Left hindlimb (tissue), 1 donor: Measurements from ENCODE around the gene IDH2.
"Not testable (repeated sequence)": the region's sequence is repeated elsewhere in the genome, so short reads cannot be mapped to it uniquely, and the experiment has no call there.

Source experiments
- DNase-seq: peaks from one replicate; pipeline ENCODE4 v3.0.0-alpha.2; 2018

IDH2 gene

GRCh38 chr15:90113166-90113565 lies 10.9 kb upstream of the IDH2 start:
- no peak for DNase-seq

GRCh38 chr15:90109163-90109751 lies 7.0 kb upstream of the IDH2 start:
- DNase-seq, result not testable (repeated sequence)

DNA sequence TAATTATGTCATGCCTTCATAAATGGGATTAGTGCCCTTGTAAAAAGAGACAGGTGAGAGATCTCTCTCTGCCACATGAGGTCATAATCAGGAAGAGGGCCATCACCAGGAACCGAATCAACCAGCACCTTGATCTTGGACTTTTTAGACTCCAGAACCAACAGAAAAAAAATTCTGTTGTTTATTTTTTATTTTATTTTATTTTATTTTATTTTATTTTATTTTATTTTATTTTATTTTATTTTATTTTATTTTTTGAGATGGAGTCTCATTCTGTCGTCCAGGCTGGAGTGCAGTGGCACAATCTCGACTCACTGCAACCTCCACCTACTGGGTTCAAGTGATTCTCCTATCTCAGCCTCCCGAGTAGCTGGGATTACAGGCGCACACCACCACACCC lies 5.8 kb upstream of the IDH2 start:
- DNase-seq, result not testable (repeated sequence)

GRCh38 chr15:90106522-90107117 lies 4.4 kb upstream of the IDH2 start:
- no peak for DNase-seq

- no peak for DNase-seq
Observed at GRCh38 chr15:90105521-90105920, 3.3 kb upstream of the IDH2 start.

GRCh38 chr15:90104551-90104950 lies 2.3 kb upstream of the IDH2 start:
- DNase-seq, result no peak

DNA sequence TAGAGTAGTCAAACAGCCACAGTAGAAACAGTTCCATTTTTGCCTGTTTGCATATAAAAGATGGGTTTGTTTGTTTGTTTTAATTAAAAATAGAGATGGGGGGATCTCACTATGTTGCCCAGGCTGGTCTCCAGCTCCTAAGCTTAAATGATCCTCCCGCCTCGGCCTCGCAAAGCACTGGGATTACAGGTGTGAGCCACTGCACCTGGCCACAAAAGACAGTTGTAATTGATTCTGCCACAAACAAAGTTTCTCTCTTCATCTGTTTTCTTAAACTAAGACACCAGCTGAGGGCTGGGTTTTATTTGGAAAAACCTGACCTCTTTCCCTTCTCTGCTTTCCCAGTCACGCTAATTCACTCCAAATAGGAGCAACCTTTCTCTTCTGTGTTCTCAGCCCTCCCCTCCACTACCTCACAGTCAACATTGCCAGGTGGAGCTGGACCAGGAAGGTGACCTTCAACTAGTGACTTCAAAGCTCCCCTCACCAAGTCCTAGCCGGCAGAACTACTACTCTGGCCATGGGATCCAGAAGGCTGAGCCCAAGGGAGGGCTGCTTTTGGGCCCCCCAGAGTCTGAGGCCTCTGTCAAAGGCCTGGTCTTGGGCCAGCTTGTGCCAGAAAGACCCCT lies 1.5 kb upstream of the IDH2 start:
- DNase-seq, result no peak

GRCh38 chr15:90101130-90101968 lies 919 bp downstream of the IDH2 start:
- DNase-seq, result no peak

DNA sequence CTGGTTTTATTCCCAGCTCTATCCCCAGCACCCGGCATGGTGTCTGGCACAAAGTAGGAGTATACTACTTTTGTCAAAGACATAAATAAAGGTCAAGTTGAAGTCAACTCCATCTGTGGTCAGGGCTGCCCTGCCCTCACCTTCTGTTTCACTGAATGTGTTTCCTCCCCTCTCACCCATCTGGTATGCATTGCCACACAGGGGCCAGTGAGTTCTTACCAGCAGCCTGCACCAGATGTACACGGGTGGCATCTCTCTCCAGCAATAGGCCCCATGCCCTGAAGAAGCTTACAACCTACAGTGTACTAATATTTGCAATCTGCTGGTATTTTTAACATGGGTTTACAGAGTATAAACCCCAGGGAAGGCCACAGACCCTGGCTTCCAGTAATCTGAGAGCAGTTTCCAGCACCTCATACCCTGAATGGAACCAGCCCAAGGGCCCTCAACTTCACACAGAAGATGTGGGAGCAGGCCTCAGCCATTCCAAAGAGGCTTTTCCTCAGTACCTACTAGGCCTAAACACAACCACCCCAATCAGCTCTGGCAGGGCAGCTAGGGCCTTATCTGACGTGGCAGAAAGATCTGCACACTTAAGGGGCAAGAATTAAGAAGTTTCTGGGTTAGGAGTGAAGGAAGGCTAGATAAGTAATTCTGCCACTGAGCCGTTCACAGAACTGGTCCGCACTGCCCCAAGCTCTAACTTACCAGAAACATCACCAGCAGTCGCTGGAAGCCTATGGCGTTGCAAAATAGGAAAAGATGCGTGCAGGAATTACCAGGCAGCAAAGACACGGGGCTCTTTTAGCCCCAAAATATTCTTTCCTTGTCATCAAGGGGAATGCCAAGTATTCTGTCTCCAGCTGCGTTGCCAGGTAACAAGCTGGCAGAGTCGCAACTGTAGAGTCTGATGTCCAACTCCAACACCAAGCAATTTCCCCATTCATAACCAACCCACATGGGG lies 2.1 kb downstream of the IDH2 start:
- peak; percentile 77 for DNase-seq

GRCh38 chr15:90099072-90099867 lies 3.0 kb downstream of the IDH2 start:
- no peak for DNase-seq

GRCh38 chr15:90097475-90097874 lies 4.8 kb downstream of the IDH2 start:
- no peak for DNase-seq

DNA sequence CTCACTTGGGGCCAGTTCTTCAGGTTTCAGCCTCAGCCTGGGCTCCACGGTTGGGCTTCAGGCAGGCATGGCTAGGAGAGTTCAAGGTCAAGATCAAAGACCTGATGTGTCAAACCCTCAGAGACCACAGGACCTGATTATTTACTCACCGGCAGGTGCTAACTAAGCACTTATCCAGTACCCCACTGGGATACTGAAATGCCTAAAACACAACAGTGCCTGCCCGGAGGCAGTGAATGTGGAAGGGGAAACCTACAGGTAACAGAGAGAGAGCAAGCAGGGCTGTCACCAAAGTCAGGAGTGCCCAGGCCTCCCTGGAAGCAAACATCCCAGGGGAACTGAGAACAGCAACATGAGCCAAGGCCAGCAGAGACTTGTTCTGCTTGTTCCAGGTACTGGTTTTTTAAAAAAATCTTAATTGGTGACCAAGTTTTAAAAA lies 6.7 kb downstream of the IDH2 start:
- DNase-seq, result no peak

GRCh38 chr15:90091156-90091931 lies 10.9 kb downstream of the IDH2 start:
- DNase-seq, result no peak

DNA sequence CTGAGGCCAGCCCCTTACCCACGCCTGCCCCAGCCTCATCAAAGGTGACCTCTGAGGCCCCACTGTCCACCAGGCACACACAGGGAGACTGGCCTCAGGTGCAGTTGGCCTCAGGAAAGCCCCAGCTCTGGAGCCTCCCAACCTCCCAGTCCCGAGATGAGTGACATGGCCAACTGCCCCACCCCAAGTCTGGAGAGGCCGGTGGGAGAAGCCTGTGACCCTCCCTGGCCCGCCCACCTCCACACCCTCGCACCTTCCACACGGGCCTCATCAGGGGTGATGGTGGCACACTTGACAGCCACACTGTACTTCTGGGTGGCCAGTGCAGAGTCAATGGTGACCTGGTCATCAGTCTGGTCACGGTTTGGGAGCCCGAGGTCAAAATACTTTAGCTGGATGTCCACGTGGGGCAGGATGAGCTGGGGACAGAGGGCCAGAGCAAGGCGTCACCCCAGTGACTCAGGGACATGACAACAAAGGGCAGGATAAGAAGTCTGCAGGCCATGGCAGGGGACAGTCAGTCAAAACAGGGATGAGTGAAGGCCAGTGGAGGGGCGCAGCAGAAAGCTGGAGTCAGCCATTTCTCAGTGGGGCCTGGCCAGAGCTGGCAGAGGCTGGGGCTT lies 11.9 kb downstream of the IDH2 start:
- DNase-seq, result no peak

GRCh38 chr15:90087454-90088154 lies 14.7 kb downstream of the IDH2 start:
- no peak for DNase-seq

DNA sequence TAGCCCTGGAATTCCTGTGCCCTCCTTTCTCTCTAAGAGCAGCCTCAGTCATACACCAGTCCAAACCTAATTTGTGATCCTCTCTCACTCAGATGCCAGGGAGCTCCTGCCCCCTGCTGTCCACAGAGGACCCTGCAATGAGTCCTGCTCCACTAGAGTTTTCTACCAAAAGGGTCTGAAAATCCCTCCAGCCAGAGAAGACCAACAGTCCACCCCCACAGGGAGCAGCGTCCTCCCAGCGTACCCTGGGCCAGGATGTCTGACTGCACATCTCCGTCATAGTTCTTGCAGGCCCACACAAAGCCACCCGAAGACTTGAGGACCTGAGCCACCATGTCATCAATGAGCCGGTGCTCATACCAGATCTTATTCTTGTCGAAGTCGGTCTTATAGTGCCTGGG lies 15.4 kb downstream of the IDH2 start:
- DNase-seq, result no peak

GRCh38 chr15:90085565-90085964 lies 16.7 kb downstream of the IDH2 start:
- DNase-seq, result no peak

GRCh38 chr15:90084876-90085423 lies 17.3 kb downstream of the IDH2 start:
- no peak for DNase-seq

DNA sequence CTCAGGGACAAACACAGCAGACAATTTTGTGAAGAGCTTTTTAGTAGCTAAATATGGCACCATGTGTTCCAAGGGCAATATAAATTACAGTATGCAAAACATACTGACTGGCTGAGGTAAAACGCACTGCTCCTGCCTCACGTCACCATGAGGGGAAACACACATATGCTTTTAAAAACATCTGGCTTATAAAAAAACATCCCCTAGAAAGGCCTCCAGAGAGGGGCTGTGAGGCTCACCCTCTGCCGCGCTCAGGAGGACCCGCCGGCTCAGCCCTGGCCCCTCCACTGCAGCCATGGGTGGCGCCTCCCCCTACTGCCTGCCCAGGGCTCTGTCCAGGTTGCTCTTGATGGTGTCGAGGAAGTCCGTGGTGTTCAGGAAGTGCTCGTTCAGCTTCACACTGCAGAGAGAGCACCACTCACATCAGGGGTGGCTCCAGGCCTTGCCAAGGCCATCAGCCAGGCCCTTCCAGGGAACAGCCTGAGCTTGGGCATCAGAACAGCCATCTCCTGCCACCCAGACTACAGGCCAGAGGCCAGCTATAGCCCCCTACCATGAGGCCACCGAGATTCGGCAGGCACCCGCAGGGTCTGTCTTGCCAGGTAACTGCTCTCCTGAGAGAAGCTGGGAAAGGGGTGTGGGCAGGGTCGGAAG lies 18.2 kb downstream of the IDH2 start:
- no peak for DNase-seq
